Superior temporal gyrus (tissue), 1 donor: ENCODE measurements around the gene MAGI1.
A peak's percentile ranks its signal among the peaks of the same experiment; 100 is the strongest.

Experiments used
- DNase-seq: peaks from one replicate; pipeline ENCODE4 v3.0.0-alpha.2; 2016; ENCODE audit errors: extremely low spot score

MAGI1 gene

GRCh38 chr3:65362688-65363087 lies 676.0 kb downstream of the MAGI1 start:
- DNase-seq: no peak

- no peak for DNase-seq
These were observed 677.3 kb downstream of the MAGI1 start for GRCh38 chr3:65361448-65361847.

GRCh38 chr3:65356331-65357248 lies 682.1 kb downstream of the MAGI1 start:
- no peak for DNase-seq

- DNase-seq: no peak
These were observed 683.8 kb downstream of the MAGI1 start for GRCh38 chr3:65354880-65355279.

DNA sequence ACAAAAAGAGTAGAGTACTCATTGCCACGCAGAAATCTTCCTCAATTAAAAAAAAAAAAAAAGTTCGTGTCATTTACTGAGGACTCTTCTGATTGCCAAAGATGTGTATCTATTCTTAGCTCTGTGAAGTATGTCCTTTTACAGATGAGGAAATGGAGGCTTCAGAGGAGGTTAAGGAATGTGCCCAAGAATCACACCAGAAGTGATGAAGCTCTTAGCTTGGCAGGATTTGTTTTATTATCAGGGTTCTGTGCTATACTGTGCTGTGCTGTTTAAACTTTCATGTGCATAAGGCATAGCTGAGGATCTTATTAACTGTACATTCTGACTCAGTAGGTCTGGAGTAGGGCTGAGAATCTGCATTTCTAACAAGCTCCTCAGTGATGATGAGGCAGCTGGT lies 685.8 kb downstream of the MAGI1 start:
- no peak for DNase-seq

DNA sequence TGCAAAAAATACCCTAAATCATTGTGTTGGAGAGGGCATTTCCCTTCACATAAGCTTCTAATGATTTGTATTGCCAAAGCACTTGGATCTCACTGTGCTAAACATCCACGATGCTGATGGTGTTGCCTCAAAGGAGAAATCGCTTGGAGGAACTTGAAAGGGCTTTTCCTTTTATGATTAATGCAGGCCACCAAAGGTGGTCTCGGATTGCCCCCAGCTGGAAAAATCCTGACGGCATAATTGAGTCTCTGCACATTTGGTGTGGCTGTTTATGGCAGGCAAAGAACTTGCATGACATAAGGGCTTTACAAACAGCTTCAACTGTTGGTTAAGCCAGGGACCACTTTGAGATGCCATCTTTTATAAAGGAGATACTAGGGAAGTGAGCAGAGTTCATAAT lies 687.0 kb downstream of the MAGI1 start:
- DNase-seq: no peak

- no peak for DNase-seq
These were observed 687.8 kb downstream of the MAGI1 start for GRCh38 chr3:65350801-65351476.

GRCh38 chr3:65348398-65348995 lies 690.2 kb downstream of the MAGI1 start:
- no peak for DNase-seq

DNA sequence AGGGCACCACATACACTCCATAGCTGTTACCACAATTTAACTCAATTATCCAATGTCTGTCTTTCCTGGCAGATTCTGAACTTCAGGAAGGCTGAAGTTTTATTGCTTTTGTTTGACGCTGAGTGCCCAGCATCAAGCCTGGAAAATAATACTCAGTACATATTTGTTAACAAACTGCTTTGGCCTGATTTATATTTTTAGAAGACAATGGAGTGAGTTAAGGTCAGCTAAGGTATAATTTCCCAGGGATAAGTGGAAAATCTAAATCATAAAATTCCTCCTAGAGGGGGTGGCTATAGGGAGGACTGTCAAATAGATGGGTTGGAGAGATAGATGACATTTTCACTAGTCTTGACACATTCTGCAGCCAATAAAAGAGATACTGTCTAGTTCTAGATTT lies 691.6 kb downstream of the MAGI1 start:
- no peak for DNase-seq

GRCh38 chr3:65344846-65345245 lies 693.9 kb downstream of the MAGI1 start:
- no peak for DNase-seq

DNA sequence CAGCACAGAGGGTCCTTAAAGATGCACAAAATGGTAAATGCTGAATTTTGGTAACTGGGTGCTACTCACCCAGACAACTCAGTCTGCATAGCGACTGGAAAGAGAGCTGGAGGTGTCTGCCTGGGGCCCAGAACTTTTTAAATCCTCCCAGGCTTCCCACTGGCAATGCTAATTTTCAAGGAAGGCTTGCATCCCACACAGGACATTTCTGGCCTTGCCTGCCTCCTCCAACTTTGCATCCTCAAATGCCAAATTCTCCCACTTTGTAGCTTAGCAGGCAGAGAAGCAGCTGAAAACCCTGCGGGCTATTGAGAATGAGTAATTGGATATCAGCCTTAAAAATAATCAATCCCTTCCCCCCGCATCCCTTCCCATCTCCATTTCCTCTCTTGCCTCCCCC lies 694.3 kb downstream of the MAGI1 start:
- no peak for DNase-seq

- DNase-seq: no peak
These were observed 695.0 kb downstream of the MAGI1 start for GRCh38 chr3:65343736-65344135.

DNA sequence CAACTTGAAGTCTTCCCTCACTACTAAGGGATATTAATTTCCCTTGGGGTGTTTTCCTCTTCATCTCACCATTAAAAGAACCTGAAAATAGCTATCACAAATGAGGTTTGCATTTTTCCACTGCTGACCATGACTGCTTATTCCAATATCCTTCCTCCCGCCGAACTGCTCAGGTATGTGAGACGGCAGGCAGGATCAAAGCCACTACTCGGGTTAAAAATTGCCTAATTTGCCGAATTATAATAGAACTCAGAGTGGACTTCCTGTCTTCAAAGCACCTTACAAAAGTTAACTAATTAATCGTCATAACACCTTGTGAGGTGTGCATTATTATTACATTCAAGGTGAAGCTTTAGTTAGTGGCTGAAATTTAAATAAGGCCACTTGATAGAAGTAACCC lies 695.7 kb downstream of the MAGI1 start:
- no peak for DNase-seq

DNA sequence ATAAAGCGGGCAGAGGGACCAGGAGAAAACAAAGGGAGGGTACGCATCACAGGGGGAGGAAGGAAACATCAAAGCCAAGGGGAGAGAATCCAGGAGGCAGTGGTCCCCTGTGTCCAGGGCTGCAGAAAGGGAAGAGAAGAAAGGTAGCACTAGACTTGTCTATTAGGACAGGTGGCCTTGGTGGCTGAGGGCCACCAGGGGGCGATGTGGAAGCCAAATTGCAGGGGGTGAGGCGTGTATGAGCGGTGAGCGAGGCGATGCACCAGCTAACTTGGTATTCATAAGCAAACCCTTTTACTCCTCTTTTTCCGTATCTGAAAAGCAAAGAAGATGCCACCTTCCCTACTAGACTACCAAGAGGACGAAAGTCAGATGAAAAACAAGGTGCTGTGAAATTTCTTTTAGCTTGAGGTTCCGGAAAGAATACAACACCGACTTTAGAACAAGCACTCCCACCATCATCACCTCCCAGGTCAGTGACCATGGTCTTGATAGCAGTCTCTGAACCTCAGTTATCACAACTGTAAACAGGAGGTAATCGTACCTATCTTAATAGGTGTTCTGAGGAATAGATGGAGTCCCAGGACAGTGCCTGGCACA lies 696.5 kb downstream of the MAGI1 start:
- no peak for DNase-seq

- DNase-seq: no peak
These were observed 699.5 kb downstream of the MAGI1 start for GRCh38 chr3:65339192-65339740.

DNA sequence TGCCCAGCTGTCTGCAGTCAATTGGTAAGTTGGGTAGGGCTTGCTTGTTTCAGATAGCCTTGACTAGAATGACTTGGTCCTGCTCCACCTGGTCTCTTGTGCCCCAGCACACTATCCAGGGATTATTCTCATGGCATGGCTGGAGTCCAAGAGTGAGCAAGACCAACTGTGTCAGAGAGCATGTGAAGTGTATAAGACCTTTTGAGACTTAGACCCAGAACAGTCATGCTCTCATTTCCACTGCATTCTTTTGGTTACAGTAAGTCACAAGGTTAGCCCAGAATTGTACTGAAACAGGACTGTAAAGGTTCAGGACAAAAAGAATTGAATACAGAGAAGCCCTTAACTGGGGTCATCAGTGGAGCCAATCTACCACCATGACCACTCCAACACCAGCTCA lies 700.1 kb downstream of the MAGI1 start:
- no peak for DNase-seq

GRCh38 chr3:65335587-65335986 lies 703.1 kb downstream of the MAGI1 start:
- DNase-seq: no peak

DNA sequence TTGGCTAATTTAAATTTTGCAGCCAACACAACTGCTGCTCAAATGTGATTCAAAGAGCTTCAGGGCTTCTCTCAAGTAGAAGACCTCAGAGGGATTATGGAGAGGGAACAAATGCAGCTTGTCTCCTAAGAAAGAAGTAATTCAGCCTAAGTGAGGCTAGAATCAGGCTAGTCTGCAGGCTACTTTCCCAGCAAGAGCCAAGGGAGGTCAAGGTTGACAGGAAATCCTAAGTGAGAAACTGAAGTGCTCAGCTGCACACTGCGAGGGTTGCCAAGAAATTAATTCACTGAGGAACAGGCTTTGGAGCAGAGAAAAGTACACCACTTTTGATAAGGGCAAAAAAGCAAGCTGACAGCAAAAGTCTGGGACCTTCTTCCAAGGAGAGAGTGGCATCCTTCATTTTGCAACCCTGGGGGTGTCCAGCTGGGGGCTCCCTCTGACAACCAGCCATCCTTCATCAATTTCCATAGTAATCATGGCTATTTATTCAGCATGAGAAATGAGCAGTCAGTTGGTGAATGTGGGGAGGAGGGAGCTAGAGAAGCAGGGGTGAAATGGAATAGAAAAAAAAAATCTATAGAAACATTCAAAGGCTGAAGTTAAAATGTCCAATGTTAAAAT lies 704.6 kb downstream of the MAGI1 start:
- DNase-seq: no peak

DNA sequence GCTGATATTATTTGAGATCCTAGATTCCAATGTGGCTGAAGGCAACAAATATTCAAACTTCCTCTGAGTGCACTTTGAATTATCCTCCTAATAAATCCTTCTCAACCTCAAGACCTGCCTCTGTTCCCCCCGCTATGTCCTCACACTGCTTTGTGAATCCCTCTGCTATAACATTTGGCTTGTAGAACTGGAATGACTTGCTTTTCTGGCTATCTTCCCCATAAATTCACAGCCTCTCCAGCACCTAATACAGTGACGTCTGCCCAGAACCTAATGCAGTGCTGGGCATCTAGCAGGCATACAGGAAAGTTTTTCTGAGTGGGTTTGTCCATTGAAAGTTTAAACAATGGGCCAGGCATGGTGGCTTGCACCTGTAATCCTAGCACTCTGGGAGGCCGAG lies 707.0 kb downstream of the MAGI1 start:
- no peak for DNase-seq

- DNase-seq: no peak
These were observed 708.6 kb downstream of the MAGI1 start for GRCh38 chr3:65330072-65330471.

DNA sequence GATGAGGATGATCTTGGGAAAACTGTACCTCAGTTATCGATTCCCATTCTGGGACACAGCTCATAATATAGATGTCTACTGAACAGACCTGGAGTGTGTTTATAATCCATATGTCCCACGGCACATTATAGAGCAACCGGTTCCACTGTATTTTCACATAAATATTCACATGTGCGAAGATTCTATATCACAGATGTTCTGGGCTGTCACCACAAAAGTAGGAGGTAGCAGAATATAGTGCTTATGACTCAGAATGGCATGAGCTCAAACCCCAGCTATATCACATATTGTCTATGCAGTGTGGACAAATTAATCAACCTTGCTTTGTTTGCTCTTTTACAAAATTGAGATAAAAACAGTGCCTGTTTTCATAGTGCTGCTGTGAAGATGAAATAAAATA lies 710.6 kb downstream of the MAGI1 start:
- peak; percentile 65 for DNase-seq

- DNase-seq: no peak
These were observed 712.1 kb downstream of the MAGI1 start for GRCh38 chr3:65326574-65326973.
